ENCODE results near the gene NUDT14. TPM values are rescaled to one million over a fixed set of nuclear protein-coding genes. Genes with fewer than 3 reads are reported as not detected.
A peak's percentile ranks its signal among the peaks of the same experiment; 100 is the strongest.

Gene NUDT14
- 6.5 and 10.9 TPM in 2 replicates for polyA plus RNA-seq (2011; rRNA removed)
- 3.4 and 3.6 TPM in 2 replicates for polyA minus RNA-seq (2011; rRNA and poly(A)+ RNA removed)

DNA sequence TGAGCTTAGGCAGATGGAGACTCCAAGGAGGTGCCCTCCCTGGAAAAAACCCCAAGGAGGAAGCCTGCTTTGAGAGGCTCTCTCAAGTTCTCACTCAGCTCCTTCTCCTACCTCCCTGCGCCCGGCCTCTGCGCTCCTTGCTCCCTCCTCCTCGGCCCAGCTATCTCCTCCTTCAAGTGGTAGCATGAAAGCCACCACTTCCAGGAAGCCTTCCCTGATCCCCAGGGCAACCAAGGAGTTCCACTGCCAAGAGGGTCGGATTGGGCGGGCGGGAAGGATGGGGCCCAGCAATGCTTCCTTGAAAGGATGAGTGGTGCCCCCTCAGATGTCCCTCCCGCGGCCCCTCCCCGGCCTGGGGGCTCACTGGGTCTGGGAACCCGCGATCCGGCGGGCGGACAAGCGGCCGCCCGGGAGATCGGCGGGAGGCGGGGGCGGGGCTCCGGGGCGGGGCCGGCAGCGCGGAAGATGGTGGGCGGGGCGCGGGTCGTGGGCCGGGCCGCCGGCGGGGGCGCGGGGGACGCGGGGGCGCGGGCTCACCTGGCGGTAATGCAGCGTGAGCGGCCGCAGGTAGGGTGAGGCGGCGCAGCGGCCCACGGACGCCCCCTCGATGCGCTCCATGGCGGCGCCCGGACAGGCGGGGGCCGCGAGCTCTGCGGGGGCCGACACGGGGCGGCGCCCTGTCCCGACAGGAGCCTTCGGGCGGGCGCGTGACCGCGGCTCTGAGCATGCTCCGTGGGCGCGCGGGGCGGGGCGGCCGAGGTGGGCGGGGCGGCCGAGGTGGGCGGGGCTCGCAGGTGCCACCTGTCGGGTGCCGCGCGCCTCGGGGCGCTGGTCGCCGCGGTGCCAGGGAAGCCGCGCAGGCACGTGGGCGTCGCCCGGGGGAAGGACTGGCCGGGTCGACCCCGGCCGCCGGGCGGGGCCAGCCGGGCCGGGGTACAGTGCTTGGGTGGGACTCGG lies at the start of gene NUDT14:
Gene NUDT14 (minus strand): TSS at position 721 of the 957 bp plus-strand sequence. CDS start 103 bp downstream, at position 618.
- ChIA-PET POLR2A (no interaction called here), CTCF (interaction anchor here (0.7 to 2.0 kb wide), 5 partner anchors 10 to 173 kb away, joined by 3 to 12 read pairs (median 4); no protein-coding TSS in a partner anchor)
- Histone ChIP-seq H3K4me3 (ENCODE audit: low read depth, low read length) (peak within 1 kb of the TSS; percentile 47), H3K27me3 (ENCODE audit: control insufficient read depth, insufficient read depth, low read length) (no peaks in the 10 kb centered on the region; the same call in 1 of the 2 replicates), H3K36me3 (ENCODE audit: control insufficient read depth, insufficient read depth, low read length) (no peaks in the 10 kb centered on the region)
- DNase-seq (ENCODE audit: low read depth) = no peak
- TF ChIP-seq CTCF (IDR thresholded peaks at IDR 0.05; ENCODE audit: insufficient read depth, low read depth, low read length) = no peak

DNA sequence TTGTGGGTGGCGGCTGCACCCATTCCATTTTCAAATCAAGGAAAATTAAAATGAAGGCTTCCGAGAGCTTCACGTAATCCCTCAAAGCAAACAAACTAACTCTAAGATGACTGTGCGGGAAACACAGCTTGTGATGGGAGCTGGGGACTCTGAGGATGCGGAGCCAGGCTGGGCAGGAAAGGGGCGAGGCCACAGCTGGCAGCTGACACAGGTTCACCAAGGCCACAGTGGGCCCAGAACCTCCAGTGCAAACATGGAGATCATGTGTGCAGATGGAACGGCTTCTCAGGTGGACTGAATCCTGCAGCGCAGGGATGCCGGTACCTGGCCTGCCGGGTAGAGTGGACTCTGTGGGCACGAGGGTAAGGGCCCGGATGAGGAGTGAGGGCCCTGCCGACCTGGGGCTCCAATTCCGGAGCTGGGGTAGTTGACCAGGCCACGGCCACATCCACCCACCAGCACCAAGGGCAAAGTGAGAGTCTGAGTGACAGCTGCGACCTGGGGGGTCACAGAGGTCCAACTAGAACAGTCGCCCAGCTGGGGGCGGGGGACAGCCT lies 48.1 kb upstream of the NUDT14 start:
- Histone ChIP-seq H3K4me3 (ENCODE audit: low read depth, low read length) (no peak overlapping the region), H3K36me3 (ENCODE audit: control insufficient read depth, insufficient read depth, low read length) (peaks cover 2% of the 10 kb centered on the region; the same call in 1 of the 2 replicates), H3K27me3 (ENCODE audit: control insufficient read depth, insufficient read depth, low read length) (no peaks in the 10 kb centered on the region)
- POLR2A ChIA-PET = no interaction called here
- no peak for DNase-seq (ENCODE audit: low read depth)
- CTCF ChIA-PET = no interaction called here
- no peak for TF ChIP-seq CTCF (IDR thresholded peaks at IDR 0.05; ENCODE audit: insufficient read depth, low read depth, low read length)

DNA sequence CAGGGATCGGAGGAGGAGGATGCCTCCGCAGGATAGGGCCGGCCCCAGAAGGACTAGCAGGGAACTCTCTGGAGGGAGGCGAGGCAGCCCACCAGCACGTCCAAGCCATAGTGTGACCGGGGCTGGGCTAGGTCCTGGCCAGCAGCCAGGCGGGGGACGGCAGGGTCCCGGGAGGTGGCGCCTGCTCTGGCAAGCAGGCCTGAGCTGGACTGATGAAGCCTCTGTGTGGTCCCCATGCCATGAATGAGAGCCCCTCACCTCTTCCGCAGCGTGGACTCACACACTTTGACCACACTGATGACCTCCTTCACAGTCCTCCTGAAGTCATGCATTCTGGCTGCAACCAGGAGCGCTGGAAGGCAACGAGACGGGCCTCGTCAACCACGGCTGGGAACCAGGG lies 47.5 kb upstream of the NUDT14 start:
- no peak overlapping the region for H3K4me3 ChIP-seq (ENCODE audit: low read depth, low read length)
- ChIA-PET CTCF (no interaction called here), POLR2A (no interaction called here)
- H3K36me3 ChIP-seq (ENCODE audit: control insufficient read depth, insufficient read depth, low read length) = peaks cover 3% of the 10 kb centered on the region; the same call in 1 of the 2 replicates
- DNase-seq (ENCODE audit: low read depth) = no peak
- TF ChIP-seq CTCF (IDR thresholded peaks at IDR 0.05; ENCODE audit: insufficient read depth, low read depth, low read length) = no peak
- no peaks in the 10 kb centered on the region for H3K27me3 ChIP-seq (ENCODE audit: control insufficient read depth, insufficient read depth, low read length)

DNA sequence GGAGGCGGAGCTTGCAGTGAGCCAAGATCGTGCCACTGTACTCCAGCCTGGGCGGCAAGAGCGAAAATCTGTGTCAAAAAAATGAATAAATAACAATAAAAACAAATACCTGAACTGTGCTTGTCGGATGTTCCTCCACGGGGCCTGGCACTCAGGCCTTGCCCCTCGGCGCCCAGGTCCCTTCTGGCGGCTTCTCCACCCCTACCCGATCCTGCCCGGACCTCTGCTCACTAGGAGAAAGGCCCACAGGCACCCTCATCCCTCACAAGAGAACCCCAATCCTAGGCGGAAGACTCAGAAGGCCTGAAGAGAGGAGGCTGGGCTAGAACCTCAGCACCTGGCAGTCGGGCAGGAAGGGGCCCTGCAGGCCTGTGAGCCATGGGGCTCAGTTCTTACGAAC lies 46.2 kb upstream of the NUDT14 start:
- ChIA-PET CTCF (no interaction called here), POLR2A (no interaction called here)
- no peak overlapping the region for H3K4me3 ChIP-seq (ENCODE audit: low read depth, low read length)
- peaks cover 3% of the 10 kb centered on the region; the same call in 1 of the 2 replicates for H3K36me3 ChIP-seq (ENCODE audit: control insufficient read depth, insufficient read depth, low read length)
- DNase-seq (ENCODE audit: low read depth) = no peak
- no peak for TF ChIP-seq CTCF (IDR thresholded peaks at IDR 0.05; ENCODE audit: insufficient read depth, low read depth, low read length)
- no peaks in the 10 kb centered on the region for H3K27me3 ChIP-seq (ENCODE audit: control insufficient read depth, insufficient read depth, low read length)

DNA sequence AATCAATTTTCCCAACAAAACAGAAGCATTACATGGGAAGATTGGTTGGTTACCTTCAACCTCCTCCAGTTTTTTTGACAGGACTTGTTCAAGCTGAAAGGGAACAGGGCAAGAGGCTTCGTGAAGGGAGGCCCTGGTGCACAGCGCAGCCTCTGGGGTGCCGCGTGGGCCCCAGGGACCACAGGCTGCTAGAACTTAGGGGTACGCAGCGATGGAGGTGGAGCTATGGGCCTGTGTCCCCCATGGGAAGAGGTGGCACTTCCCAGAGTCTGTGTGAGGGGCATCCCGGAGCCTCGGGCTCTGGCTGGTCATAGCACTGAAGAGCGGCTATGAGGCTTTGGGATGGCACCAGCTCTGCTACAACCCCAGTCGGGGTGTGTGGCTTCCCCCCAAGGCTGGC lies 45.1 kb upstream of the NUDT14 start:
- no peaks in the 10 kb centered on the region for H3K27me3 ChIP-seq (ENCODE audit: control insufficient read depth, insufficient read depth, low read length)
- no peak overlapping the region for H3K4me3 ChIP-seq (ENCODE audit: low read depth, low read length)
- ChIA-PET CTCF (no interaction called here), POLR2A (no interaction called here)
- no peak for DNase-seq (ENCODE audit: low read depth)
- no peak for TF ChIP-seq CTCF (IDR thresholded peaks at IDR 0.05; ENCODE audit: insufficient read depth, low read depth, low read length)
- peaks cover 6% of the 10 kb centered on the region for H3K36me3 ChIP-seq (ENCODE audit: control insufficient read depth, insufficient read depth, low read length)

All from BJ (cell line).